Stimulated activated effector memory CD8-positive, alpha-beta T cell treated with anti-CD3 and anti-CD28 coated beads, Interleukin-12 subunit alpha, Interleukin-12 subunit beta, amount 100 ng/mL, for 72 hours (primary cell): ENCODE measurements around the gene MYH14.

Experiments used
- ATAC-seq: fragments of 150-1000 bp; cut with Tn5 transposase; 2 replicates; pipeline ENCODE4 v1.10.0; 2021
- DNase-seq, 2 donors: peaks; one replicate each; pipeline ENCODE4 v3.0.0; 2021 to 2022; ENCODE audit warnings: low spot score in 2 of 2
- H3K27ac Mint-ChIP-seq: one replicate; pipeline ENCODE4 v1.8.0; 2022; ENCODE audit warnings: mild to moderate bottlenecking, mixed read lengths
- H3K36me3 Mint-ChIP-seq: one replicate; pipeline ENCODE4 v1.8.0; 2022; ENCODE audit warnings: mild to moderate bottlenecking, mixed read lengths
- H3K4me1 Mint-ChIP-seq: one replicate; pipeline ENCODE4 v1.8.0; 2022; ENCODE audit warnings: mixed read lengths
- H3K4me3 Mint-ChIP-seq: one replicate; pipeline ENCODE4 v1.8.0; 2022; ENCODE audit warnings: mild to moderate bottlenecking, mixed read lengths
- H3K9me3 Mint-ChIP-seq: one replicate; pipeline ENCODE4 v1.8.0; 2022; ENCODE audit warnings: mixed read lengths

The MYH14 gene

DNA sequence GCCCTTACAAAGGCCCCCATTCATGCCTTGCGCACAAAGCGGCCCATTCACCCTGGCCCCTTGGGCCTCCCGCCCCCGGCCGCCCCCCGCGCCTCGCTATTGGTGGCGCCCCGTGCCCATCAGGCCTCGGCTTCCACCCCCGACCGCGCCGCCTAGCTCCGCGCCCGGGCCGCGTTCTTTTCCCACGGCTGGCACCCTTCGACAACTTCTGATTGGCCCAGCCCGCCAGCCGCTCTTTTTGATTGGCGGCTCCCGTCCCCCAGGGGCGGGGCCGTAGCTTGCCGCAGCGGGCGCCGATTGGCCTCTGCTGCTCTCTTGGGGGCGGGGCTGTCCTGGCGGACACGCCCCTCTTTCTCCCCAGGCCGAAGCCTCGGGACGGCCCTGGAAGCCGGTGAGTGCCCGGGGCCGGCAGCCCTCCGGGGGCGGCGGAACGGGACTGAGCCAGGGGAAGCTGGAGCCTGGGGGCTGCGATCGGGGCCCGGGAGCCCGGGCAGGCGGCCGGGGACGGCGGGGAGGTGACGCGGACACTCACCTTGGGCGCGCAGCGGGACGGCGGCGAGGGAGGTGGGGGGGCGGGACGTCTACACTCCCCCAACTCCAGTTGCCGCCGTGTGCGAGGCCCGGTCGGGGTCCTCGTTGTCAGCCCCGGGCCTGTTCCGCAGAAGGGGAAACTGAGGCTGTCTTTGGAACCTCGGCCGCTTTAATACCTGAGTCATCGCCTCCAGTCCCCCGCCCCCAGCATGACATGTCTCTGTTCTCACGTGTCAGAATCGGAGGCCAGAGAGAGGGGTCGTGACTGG lies at the start of gene MYH14:
MYH14 (plus strand) TSS at position 342 of the 800 bp plus-strand sequence. CDS start 6,744 bp downstream, outside the sequence.
- Mint-ChIP-seq H3K27ac (no peak within 1 kb of the TSS), H3K9me3 (peaks cover 2% of the 10 kb centered on the region), H3K4me1 (no peaks in the 10 kb centered on the region), H3K4me3 (no peak within 1 kb of the TSS), H3K36me3 (no peaks in the 10 kb centered on the region)
- DNase-seq, result no peak
- no peak for ATAC-seq

- no peak overlapping the region for H3K27ac Mint-ChIP-seq
- no peaks in the 10 kb centered on the region for H3K4me1 Mint-ChIP-seq
- ATAC-seq (no peak), DNase-seq (no peak)
- H3K36me3 Mint-ChIP-seq, result no peaks in the 10 kb centered on the region
- H3K4me3 Mint-ChIP-seq, result no peak overlapping the region
- H3K9me3 Mint-ChIP-seq, result peaks cover 12% of the 10 kb centered on the region
These were observed 48.9 kb upstream of the MYH14 start for GRCh38 chr19:50154529-50154928.

DNA sequence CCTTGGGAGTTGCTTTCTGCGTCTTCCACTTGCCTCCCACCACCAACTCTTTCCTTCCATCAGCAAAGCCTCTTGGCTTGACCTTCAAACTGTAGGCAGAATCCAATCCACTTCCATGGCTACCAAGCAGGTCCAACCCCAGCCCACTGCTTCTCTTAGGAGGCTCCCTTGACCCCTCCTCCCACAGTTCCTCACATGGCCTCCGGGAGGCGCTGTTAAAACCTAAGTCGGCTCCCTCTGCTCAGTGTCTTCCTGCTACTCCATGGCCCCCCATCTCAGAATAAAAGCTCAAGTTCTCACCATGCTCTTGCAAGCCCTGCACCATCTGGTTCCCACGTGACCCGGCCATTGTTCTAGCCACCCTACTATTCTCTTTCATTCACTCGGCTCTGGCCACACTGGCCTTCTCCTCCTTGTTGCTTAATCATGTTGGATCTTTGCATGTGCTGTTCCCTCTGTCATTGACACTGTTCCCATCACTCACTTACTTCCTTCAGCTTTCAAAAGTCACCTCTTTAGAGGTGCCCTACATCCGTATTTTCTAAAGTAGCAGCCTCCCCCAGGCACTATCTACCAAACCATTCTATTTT lies 47.8 kb upstream of the MYH14 start:
- Mint-ChIP-seq H3K4me3 (no peak overlapping the region), H3K4me1 (no peaks in the 10 kb centered on the region), H3K36me3 (no peaks in the 10 kb centered on the region), H3K27ac (no peak overlapping the region), H3K9me3 (peaks cover 12% of the 10 kb centered on the region)
- ATAC-seq, result no peak
- no peak for DNase-seq

GRCh38 chr19:50158577-50158976 lies 44.8 kb upstream of the MYH14 start:
- H3K36me3 Mint-ChIP-seq, result no peaks in the 10 kb centered on the region
- H3K4me3 Mint-ChIP-seq, result no peak overlapping the region
- DNase-seq (no peak), ATAC-seq (no peak)
- no peak overlapping the region for H3K27ac Mint-ChIP-seq
- no peaks in the 10 kb centered on the region for H3K4me1 Mint-ChIP-seq
- peaks cover 12% of the 10 kb centered on the region for H3K9me3 Mint-ChIP-seq

DNA sequence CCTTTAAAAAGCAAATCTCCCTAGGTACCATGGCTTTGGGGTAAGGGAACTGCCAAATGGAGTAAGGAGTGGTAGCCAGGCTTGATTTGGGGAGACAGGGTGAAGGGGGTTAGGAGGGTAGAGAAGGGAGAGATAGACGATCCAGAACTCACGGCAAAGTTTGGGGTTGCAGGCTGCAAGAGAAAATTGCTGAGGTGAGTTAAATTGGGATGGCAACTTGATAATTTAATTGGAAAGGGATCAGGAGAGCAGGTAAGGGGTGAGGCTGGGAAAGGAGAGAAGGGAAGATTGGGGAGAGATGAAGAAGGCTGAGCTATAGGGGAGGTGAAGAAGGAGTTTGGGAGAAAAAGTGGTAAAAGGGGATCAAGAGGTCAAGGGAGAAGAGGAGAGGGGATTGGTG lies 44.3 kb upstream of the MYH14 start:
- ATAC-seq, result no peak
- no peak for DNase-seq
- Mint-ChIP-seq H3K4me1 (no peaks in the 10 kb centered on the region), H3K4me3 (no peak overlapping the region), H3K36me3 (no peaks in the 10 kb centered on the region), H3K27ac (no peak overlapping the region), H3K9me3 (peaks cover 12% of the 10 kb centered on the region)

DNA sequence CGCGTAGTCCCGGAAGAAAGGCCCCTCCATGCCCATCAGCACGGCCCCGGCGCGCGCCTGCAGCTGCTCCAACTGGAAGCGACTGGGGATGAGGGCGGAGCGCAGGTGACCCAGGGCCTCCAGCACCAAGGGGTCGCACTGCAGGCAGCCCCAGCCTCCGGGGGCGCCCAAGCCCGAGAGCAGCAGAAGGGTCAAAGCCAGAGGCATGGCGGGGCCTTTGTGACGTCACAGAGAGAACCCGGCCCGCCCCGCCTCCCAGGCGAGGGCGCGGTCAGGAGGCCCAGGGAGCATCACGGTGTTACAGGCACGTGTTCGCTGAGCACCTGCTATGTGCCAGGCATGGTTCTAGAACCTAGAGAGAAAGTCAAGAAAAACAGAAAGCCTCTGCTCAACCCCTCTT lies 40.4 kb upstream of the MYH14 start, which contains the start of gene IZUMO2:
IZUMO2 (minus strand) TSS at position 294 of the 400 bp plus-strand sequence; CDS start at position 207, 87 bp downstream.
- Mint-ChIP-seq H3K27ac (no peak within 1 kb of the TSS), H3K4me1 (no peaks in the 10 kb centered on the region), H3K9me3 (peaks cover 5% of the 10 kb centered on the region), H3K4me3 (no peak within 1 kb of the TSS), H3K36me3 (no peaks in the 10 kb centered on the region)
- DNase-seq (no peak), ATAC-seq (no peak)

DNA sequence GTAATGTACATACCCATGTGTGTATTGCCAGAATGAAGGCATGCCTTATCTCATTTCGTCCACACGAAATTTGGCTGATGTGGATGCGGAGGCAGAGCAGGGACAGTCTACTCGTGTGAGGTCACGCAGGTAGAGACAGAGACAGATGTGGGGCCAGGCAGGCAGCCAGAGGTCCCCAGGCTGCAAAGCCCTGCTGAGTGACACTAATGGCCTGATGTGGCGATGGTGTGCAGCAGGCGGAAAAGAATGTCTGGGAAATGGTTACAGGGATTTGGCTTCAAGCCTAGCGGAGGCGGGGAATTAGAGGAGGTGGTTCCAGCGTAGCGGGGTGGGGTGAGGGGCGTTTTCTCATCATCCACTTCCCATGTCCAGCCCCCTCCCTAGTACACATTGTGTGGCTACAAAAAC lies 36.1 kb upstream of the MYH14 start:
- Mint-ChIP-seq H3K9me3 (no peaks in the 10 kb centered on the region), H3K4me1 (no peaks in the 10 kb centered on the region), H3K4me3 (no peak overlapping the region), H3K27ac (no peak overlapping the region), H3K36me3 (no peaks in the 10 kb centered on the region)
- no peak for ATAC-seq
- DNase-seq, result no peak

- no peak for DNase-seq
- no peaks in the 10 kb centered on the region for H3K36me3 Mint-ChIP-seq
- H3K27ac Mint-ChIP-seq, result no peak overlapping the region
These were observed 31.7 kb upstream of the MYH14 start for GRCh38 chr19:50171752-50172151.

DNA sequence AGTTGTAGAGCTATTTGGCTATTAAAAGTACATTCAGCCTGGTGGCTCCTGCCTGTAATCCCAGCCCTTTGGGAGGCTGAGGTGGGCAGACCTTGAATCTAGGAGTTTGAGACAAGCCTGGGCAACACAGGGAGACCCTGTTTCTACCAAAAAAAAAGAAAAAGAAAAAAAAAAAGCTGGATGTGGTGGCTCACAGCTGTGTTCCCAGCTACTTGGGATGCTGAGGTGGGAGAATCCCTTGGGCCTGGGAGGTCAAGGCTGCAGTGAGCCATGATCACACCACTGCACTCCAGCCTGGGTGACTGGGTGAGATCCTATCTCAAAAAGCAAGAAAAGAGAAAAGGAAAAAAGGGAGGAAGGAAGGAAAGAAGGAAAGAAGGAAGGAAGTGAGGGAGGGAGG lies 30.7 kb upstream of the MYH14 start:
- DNase-seq (no peak), ATAC-seq (no peak)
- H3K27ac Mint-ChIP-seq, result no peak overlapping the region
- no peaks in the 10 kb centered on the region for H3K36me3 Mint-ChIP-seq
- H3K4me1 Mint-ChIP-seq, result no peaks in the 10 kb centered on the region
- H3K9me3 Mint-ChIP-seq, result no peaks in the 10 kb centered on the region
- H3K4me3 Mint-ChIP-seq, result no peak overlapping the region

More at GRCh38 chr19:50171752-50172151, 31.7 kb upstream of the MYH14 start:
- Mint-ChIP-seq H3K4me1 (no peaks in the 10 kb centered on the region), H3K9me3 (no peaks in the 10 kb centered on the region), H3K4me3 (no peak overlapping the region)
- ATAC-seq, result no peak

DNA sequence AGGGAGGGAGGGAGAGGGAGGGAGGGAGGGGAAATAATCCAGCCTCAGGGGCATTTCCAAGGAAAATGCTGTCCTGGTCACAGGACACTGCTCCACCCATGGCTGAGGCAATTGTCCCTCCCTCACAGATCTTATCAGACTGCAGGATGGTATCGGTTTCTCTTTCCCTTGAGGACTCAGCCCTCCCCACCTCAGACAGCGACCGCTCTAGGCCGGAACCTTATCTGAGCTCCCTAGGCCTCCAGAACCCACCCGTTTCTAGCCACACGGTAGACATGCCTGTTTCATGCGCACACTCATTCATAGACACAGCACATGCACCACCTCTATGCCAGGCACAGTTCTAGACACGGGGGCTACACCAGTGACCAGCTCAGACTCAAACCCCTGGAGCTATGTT lies 30.3 kb upstream of the MYH14 start:
- DNase-seq, result no peak
- H3K4me3 Mint-ChIP-seq, result no peak overlapping the region
- no peaks in the 10 kb centered on the region for H3K36me3 Mint-ChIP-seq
- H3K9me3 Mint-ChIP-seq, result no peaks in the 10 kb centered on the region
- H3K27ac Mint-ChIP-seq, result no peak overlapping the region
- H3K4me1 Mint-ChIP-seq, result no peaks in the 10 kb centered on the region
- peak; percentile 50 for ATAC-seq

DNA sequence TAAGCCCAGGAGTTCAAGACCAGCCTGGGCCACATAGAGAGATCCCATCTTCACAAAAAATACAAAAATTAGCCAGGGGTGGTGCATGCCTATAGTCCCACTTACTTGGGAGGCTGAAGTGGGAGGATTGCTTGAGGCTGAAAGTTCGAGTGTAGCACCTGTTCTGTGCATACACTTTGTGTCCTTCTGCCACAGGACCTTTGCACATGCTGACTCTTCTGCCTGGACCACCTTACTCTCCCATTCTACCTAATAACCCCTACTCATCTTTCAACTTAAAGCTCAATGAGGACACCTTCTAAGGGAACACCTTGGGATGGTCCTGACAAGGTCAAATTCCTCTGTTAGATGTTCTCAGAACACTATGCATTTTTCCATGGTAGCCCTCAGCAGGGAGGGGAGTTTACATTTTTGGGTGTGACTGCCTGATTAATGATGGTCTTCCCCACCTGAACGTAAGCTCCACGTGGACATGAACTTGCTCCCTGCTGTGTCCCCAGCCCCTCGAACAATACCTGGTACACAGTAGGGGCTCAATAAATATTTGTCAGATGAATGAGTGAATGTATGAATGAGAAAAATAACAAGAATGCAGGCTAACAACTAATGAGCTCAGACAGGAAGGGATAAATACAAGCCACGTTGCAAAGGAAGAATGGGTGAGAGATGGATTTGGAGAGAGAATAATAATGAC lies 29.2 kb upstream of the MYH14 start:
- ATAC-seq, result no peak
- no peaks in the 10 kb centered on the region for H3K9me3 Mint-ChIP-seq
- no peak overlapping the region for H3K4me3 Mint-ChIP-seq
- no peak overlapping the region for H3K27ac Mint-ChIP-seq
- H3K4me1 Mint-ChIP-seq, result no peaks in the 10 kb centered on the region
- no peak for DNase-seq
- H3K36me3 Mint-ChIP-seq, result no peaks in the 10 kb centered on the region

DNA sequence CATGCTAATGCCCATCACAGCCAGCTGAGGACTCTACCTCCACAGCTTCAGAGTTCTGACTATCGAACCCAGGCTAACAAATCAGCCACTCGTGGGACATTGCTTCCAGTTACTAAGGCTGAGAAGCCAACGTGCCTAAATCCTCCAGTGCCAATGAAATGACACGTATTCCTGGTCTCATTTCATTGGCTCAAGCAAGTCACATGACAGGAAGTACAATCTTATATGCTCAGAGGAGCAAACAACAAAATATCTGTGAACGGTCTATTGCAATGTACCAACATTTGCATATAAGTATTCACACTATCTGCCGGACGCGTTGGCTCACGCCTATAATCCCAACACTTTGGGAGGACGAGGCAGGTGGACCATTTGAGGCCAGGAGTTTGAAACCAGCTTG lies 27.5 kb upstream of the MYH14 start:
- no peaks in the 10 kb centered on the region for H3K9me3 Mint-ChIP-seq
- H3K27ac Mint-ChIP-seq, result no peak overlapping the region
- no peaks in the 10 kb centered on the region for H3K4me1 Mint-ChIP-seq
- no peak overlapping the region for H3K4me3 Mint-ChIP-seq
- DNase-seq, result no peak
- no peaks in the 10 kb centered on the region for H3K36me3 Mint-ChIP-seq
- no peak for ATAC-seq

- Mint-ChIP-seq H3K36me3 (no peaks in the 10 kb centered on the region), H3K4me1 (no peaks in the 10 kb centered on the region), H3K27ac (no peak overlapping the region), H3K9me3 (no peaks in the 10 kb centered on the region), H3K4me3 (no peak overlapping the region)
- no peak for ATAC-seq
- no peak for DNase-seq
These were observed 26.6 kb upstream of the MYH14 start for GRCh38 chr19:50176775-50177174.

DNA sequence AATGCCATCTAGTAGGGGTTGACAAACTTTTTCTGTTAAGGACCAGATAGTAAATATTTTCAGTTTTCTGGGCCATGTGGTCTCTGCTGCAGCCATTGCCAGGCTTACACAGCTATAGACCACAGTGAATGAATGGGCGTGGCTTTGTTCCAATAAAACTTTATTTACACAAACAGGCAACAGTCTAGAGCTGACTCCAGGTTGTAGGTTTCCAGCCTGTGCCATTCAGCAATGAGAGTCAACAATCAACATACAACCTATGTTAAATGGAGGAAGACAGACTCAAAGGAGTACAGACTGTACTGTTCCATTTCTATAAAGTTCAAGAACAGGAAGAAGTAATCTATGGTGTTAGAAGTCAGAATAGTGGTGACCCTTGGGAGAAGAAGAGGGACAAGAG lies 25.1 kb upstream of the MYH14 start:
- no peaks in the 10 kb centered on the region for H3K4me1 Mint-ChIP-seq
- no peak overlapping the region for H3K4me3 Mint-ChIP-seq
- H3K36me3 Mint-ChIP-seq, result no peaks in the 10 kb centered on the region
- no peak for ATAC-seq
- DNase-seq, result no peak
- no peaks in the 10 kb centered on the region for H3K9me3 Mint-ChIP-seq
- H3K27ac Mint-ChIP-seq, result no peak overlapping the region

DNA sequence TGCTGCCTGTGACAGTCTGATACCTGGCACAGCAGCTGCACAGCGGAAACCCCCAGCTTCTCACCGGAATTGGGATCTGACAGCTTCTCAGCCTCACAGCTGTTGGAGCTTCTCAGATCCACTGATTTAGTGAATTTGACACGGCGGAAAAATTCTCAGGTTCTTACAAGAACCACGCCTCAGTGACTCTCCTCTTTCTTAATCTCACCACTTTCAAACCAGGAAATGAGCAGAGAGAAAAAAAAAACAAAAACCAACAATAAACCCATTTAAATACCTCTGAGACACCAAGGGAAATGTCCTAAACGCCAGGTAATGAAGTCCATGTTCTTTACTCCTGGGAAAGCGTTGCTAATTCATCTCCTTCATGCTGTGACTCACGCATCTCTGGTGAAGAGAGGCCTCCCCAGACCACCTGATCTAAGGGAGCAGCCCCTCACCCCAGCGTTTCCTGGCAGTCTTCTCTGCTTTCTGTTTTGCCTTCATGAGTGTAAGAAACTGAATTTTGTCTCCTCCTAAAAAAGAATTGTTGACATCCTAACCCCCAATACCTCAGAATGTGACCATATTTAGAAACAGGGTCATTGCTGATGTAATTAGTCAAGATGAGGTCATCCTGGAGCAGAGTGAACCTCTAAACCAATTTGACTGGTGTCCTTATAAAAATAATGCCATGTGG lies 24.4 kb upstream of the MYH14 start:
- Mint-ChIP-seq H3K27ac (no peak overlapping the region), H3K4me3 (no peak overlapping the region), H3K9me3 (no peaks in the 10 kb centered on the region), H3K4me1 (no peaks in the 10 kb centered on the region), H3K36me3 (no peaks in the 10 kb centered on the region)
- ATAC-seq (no peak), DNase-seq (no peak)
